ENCODE measurements around the gene PIK3R4.

DNA sequence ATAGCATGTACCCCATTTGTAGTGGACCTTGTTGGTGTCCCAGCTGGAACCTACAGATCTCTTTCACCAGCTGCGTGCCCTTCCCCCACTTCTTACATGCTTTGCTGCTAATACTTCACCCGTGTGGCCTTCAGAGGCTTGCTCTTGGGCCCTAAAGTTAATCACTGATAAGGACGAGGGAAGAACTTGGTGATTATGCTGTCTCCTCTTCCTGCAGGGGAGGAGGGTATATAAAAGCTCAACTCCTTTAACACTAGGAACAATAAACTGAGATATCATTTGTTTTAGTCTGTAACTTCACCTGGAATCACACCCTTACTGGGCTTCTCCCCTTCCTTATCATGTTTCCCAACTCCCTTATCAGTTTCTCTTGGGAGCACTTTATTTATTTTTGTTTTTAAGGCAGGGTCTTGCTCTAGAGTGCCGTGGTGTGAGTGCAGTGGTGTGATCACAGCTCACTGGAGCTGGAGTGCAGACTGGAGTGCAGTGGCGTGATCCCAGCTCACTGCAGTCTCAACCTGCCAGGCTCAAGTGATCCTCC lies 43.2 kb upstream of the PIK3R4 start:
- TF ChIP-seq CTCF (optimal IDR thresholded peaks at IDR 0.05 in 1 of 3, IDR thresholded peaks at IDR 0.05 in 1 of 3, conservative IDR thresholded peaks at IDR 0.05 in 1 of 3; ENCODE audit: extremely low read depth in 1 of 3, insufficient read depth in 2 of 3, low read length in 3 of 3) (no peak), EZH2 (IDR thresholded peaks at IDR 0.05; ENCODE audit: low read length) (no peak)
